Endodermal cell (in vitro differentiated cells): ENCODE results near the gene TXNDC11. TPM values are rescaled to one million over a fixed set of nuclear protein-coding genes. Genes with fewer than 3 reads are reported as not detected.

Experiments
- DNase-seq: peaks from one replicate; pipeline ENCODE4 v3.0.0-alpha.2; 2017
- H3K27ac ChIP-seq: 2 replicates; pipeline ENCODE4 v1.5.1; 2013; ENCODE audit warnings: mild to moderate bottlenecking, low read depth, low read length, moderate library complexity
- H3K27me3 ChIP-seq: 2 replicates; pipeline ENCODE4 v1.6.1; 2013; ENCODE audit warnings: mild to moderate bottlenecking, low read length, moderate library complexity; ENCODE audit not compliant: insufficient read depth, control insufficient read depth, poor library complexity, severe bottlenecking
- H3K36me3 ChIP-seq: 2 replicates; pipeline ENCODE4 v1.7.0; 2013; ENCODE audit warnings: mild to moderate bottlenecking, low read length, moderate library complexity; ENCODE audit not compliant: control insufficient read depth, insufficient read depth
- H3K4me1 ChIP-seq: one replicate; pipeline ENCODE4 v1.7.0; 2013; ENCODE audit warnings: low read length; ENCODE audit not compliant: control insufficient read depth, insufficient read depth
- H3K4me3 ChIP-seq: 2 replicates; pipeline ENCODE4 v1.5.1; 2013; ENCODE audit warnings: mild to moderate bottlenecking, low read length, moderate library complexity
- H3K9ac ChIP-seq: 2 replicates; pipeline ENCODE4 v1.6.1; 2013; ENCODE audit warnings: mild to moderate bottlenecking, low read length, moderate library complexity; ENCODE audit not compliant: poor library complexity, severe bottlenecking; ENCODE audit errors: extremely low read depth
- H3K9me3 ChIP-seq: 2 replicates; pipeline ENCODE4 v1.6.1; 2013; ENCODE audit warnings: mild to moderate bottlenecking, low read length, moderate library complexity; ENCODE audit not compliant: control insufficient read depth
- H3K27ac Mint-ChIP-seq: 2 replicates; pipeline ENCODE4 v1.8.0; 2020; ENCODE audit warnings: mixed read lengths
- H3K27me3 Mint-ChIP-seq: 2 replicates; pipeline ENCODE4 v1.8.0; 2021; ENCODE audit warnings: mild to moderate bottlenecking, mixed read lengths; ENCODE audit not compliant: insufficient read depth
- H3K36me3 Mint-ChIP-seq: 2 replicates; pipeline ENCODE4 v1.8.0; 2020; ENCODE audit warnings: low read depth, mixed read lengths
- H3K4me1 Mint-ChIP-seq: 2 replicates; pipeline ENCODE4 v1.8.0; 2020; ENCODE audit warnings: mixed read lengths
- H3K4me3 Mint-ChIP-seq: 2 replicates; pipeline ENCODE4 v1.8.0; 2020; ENCODE audit warnings: mild to moderate bottlenecking, moderate library complexity, mixed read lengths
- H3K9me3 Mint-ChIP-seq: 2 replicates; pipeline ENCODE4 v1.8.0; 2020; ENCODE audit warnings: mild to moderate bottlenecking, mixed read lengths
- WGBS, 2 experiments: methylation state at CpG; one replicate each; pipeline versions ENCODE4 v1.1.5 to v1.1.7; 2013; ENCODE audit warnings: missing lambda C conversion rate in 2 of 2, mixed read lengths in 1 of 2; ENCODE audit not compliant: insufficient coverage in 1 of 2, insufficient read length in 1 of 2; 5-methylcytosine and 5-hydroxymethylcytosine counted together
- total RNA-seq, 2 donors: library from RNA; stranded (reverse); fragmentation: NEBNext Ultra II Directional in 1 of 2; extraction: Animal tissue kit (Norgen Biotek cat#: 25700) in 1 of 2; gene quantifications; 2 replicates in 1 of 2; 3 replicates in 1 of 2; pipeline ENCODE4 v1.2.1, GENCODE V29; 2021
- TF ChIP-seq, protein P1 (sequence below): fragments of 200-600 bp; sonication (generic); conservative IDR thresholded peaks from 2 replicates; pipeline ENCODE4 v1.5.0; 2021; ENCODE audit warnings: antibody characterized with exemption, mild to moderate bottlenecking

The TXNDC11 gene
- total RNA-seq, 2 donors from 2014 or later = 16.4 to 20.8 TPM

DNA sequence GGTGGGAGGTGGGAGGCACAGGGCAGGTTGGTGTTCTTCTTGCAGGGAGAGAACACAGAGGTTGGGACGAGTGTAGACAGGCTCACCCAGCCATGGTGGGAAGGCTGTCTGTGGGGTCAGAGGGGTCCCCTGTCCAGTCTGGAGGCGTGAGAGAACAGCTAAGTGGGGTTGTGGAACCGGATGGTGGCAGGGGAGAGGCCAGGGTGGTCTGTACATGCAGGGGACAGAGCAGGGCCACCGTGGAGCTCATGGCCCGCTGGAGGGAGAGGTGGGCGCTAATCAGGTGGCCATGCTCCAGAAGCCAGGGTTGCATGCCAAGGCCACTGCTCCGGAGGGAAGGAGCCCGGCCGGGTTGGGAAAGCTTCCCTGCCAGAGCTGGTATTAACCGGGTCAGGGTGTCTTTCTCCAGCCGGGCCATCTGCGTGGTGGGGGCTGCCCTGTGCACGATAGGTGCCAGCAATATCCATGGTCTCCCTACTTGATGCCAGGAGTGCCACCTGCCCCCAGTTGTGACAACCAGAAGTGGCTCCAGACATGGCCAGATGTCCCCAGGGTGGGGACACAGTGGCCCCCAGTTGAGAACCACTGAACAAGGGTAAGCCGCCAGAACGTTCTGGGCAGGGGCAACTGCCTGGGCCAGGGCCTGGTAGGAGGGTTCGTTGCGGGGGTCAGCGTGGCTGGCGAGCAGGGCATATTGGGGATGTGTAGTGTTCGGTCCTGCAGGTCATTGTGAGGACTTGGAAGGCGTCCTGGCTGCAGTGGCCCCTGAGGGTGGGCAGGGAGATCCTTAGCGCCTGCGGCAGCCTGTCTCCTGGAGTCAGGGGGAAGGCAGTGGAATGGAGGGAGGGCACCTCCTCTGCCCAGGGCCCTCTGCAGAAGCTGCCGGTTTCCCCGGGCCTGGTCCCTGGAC lies 69.3 kb downstream of the TXNDC11 start:
- H3K4me3 Mint-ChIP-seq = no peak overlapping the region
- Histone ChIP-seq H3K9me3 (no peaks in the 10 kb centered on the region), H3K27me3 (no peaks in the 10 kb centered on the region), H3K4me1 (peaks cover 12% of the 10 kb centered on the region), H3K4me3 (no peak overlapping the region), H3K9ac (no peak overlapping the region), H3K27ac (peak overlapping the region; percentile 38), H3K36me3 (peaks cover 25% of the 10 kb centered on the region)
- 92 to 96% methylated on average over 16 to 25 of the region's 25 CpGs for WGBS, 2 experiments
- H3K27me3 Mint-ChIP-seq = no peaks in the 10 kb centered on the region
- TF ChIP-seq, protein P1, sequence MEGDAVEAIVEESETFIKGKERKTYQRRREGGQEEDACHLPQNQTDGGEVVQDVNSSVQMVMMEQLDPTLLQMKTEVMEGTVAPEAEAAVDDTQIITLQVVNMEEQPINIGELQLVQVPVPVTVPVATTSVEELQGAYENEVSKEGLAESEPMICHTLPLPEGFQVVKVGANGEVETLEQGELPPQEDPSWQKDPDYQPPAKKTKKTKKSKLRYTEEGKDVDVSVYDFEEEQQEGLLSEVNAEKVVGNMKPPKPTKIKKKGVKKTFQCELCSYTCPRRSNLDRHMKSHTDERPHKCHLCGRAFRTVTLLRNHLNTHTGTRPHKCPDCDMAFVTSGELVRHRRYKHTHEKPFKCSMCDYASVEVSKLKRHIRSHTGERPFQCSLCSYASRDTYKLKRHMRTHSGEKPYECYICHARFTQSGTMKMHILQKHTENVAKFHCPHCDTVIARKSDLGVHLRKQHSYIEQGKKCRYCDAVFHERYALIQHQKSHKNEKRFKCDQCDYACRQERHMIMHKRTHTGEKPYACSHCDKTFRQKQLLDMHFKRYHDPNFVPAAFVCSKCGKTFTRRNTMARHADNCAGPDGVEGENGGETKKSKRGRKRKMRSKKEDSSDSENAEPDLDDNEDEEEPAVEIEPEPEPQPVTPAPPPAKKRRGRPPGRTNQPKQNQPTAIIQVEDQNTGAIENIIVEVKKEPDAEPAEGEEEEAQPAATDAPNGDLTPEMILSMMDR = no peak
- DNase-seq = peak; percentile 48
- no peaks in the 10 kb centered on the region for H3K9me3 Mint-ChIP-seq
- H3K4me1 Mint-ChIP-seq = peaks cover 21% of the 10 kb centered on the region
- peak overlapping the region; percentile 80 for H3K27ac Mint-ChIP-seq
- peaks cover 27% of the 10 kb centered on the region for H3K36me3 Mint-ChIP-seq

- no peak for DNase-seq
- no peak overlapping the region for H3K9ac ChIP-seq
- no peak overlapping the region for H3K27ac ChIP-seq
- no peak overlapping the region for H3K4me3 Mint-ChIP-seq
- H3K27me3 Mint-ChIP-seq = no peaks in the 10 kb centered on the region
- peaks cover 18% of the 10 kb centered on the region for H3K36me3 Mint-ChIP-seq
- 93 to 95% methylated on average over 15 to 25 of the region's 25 CpGs for WGBS, 2 experiments
- TF ChIP-seq, protein P1 = no peak
- peaks cover 12% of the 10 kb centered on the region for H3K4me1 ChIP-seq
- peaks cover 18% of the 10 kb centered on the region for H3K36me3 ChIP-seq
- no peaks in the 10 kb centered on the region for H3K27me3 ChIP-seq
- H3K9me3 ChIP-seq = no peaks in the 10 kb centered on the region
- no peaks in the 10 kb centered on the region for H3K9me3 Mint-ChIP-seq
- peak overlapping the region; percentile 84 for H3K27ac Mint-ChIP-seq
- peaks cover 21% of the 10 kb centered on the region for H3K4me1 Mint-ChIP-seq
- no peak overlapping the region for H3K4me3 ChIP-seq
These were observed 70.2 kb downstream of the TXNDC11 start for GRCh38 chr16:11672206-11673090.

DNA sequence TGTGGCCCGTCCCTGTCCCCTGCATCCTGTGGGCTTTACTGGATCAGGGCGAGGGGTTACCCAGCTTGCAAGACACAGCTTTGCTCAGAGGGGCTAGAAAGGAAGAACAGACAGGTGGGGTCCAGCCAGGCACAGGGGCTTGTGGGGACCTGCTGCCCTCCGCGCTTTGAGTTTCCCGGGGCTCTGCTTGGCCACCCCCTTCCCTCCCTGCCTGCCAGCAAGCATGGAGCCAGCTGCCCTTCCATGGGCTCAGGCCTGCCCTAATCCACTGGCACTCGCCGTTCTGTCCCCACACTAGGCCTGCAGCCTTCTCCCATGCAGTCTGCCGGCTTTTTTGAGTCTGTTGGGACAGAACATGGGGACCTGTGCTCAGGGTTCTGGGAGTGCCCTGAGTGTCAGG lies 71.0 kb downstream of the TXNDC11 start:
- H3K9me3 Mint-ChIP-seq = no peaks in the 10 kb centered on the region
- no peaks in the 10 kb centered on the region for H3K27me3 Mint-ChIP-seq
- Histone ChIP-seq H3K4me1 (peaks cover 12% of the 10 kb centered on the region), H3K27me3 (no peaks in the 10 kb centered on the region), H3K4me3 (no peak overlapping the region), H3K9me3 (no peaks in the 10 kb centered on the region), H3K36me3 (peaks cover 10% of the 10 kb centered on the region), H3K27ac (no peak overlapping the region), H3K9ac (no peak overlapping the region)
- 92 to 100% methylated on average over 5 to 8 of the region's 8 CpGs for WGBS, 2 experiments
- H3K4me3 Mint-ChIP-seq = no peak overlapping the region
- H3K27ac Mint-ChIP-seq = peak overlapping the region; percentile 84
- H3K36me3 Mint-ChIP-seq = peaks cover 10% of the 10 kb centered on the region
- peaks cover 21% of the 10 kb centered on the region for H3K4me1 Mint-ChIP-seq
- no peak for DNase-seq
- TF ChIP-seq, protein P1 = no peak
